ES-I3 (cell line): Measurements from ENCODE around the gene EZH2.

Experiments
- H3K36me3 ChIP-seq: 2 replicates; pipeline ENCODE4 v1.6.1; 2013; ENCODE audit warnings: mild to moderate bottlenecking, low read length, control low read depth, moderate library complexity; ENCODE audit not compliant: insufficient read depth
- H3K4me1 ChIP-seq: 2 replicates; pipeline ENCODE4 v1.6.1; 2013; ENCODE audit warnings: mild to moderate bottlenecking, control low read depth, low read length; ENCODE audit not compliant: insufficient read depth
- H3K9ac ChIP-seq: 2 replicates; pipeline ENCODE4 v1.6.1; 2013; ENCODE audit warnings: low read depth, mild to moderate bottlenecking, low read length, moderate library complexity
- H3K9me3 ChIP-seq: 2 replicates; pipeline ENCODE4 v1.6.1; 2013; ENCODE audit warnings: mild to moderate bottlenecking, low read length, moderate library complexity; ENCODE audit not compliant: control insufficient read depth, insufficient read depth

The EZH2 gene

GRCh38 chr7:148884049-148884298 is at the start of gene EZH2:
Gene EZH2 (minus strand): TSS chr7:148884291. CDS start chr7:148847298, 36,993 bp downstream.
- H3K36me3 ChIP-seq = no peaks in the 10 kb centered on the region
- peak within 1 kb of the TSS; percentile 89 for H3K9ac ChIP-seq
- no peaks in the 10 kb centered on the region for H3K4me1 ChIP-seq
- no peaks in the 10 kb centered on the region for H3K9me3 ChIP-seq

GRCh38 chr7:148931470-148931869 is 47.4 kb upstream of the EZH2 start:
- Histone ChIP-seq H3K36me3 (no peaks in the 10 kb centered on the region), H3K9me3 (no peaks in the 10 kb centered on the region), H3K9ac (no peak overlapping the region), H3K4me1 (no peaks in the 10 kb centered on the region)

GRCh38 chr7:148930335-148930734 is 46.2 kb upstream of the EZH2 start:
- Histone ChIP-seq H3K4me1 (no peaks in the 10 kb centered on the region), H3K9me3 (no peaks in the 10 kb centered on the region), H3K36me3 (no peaks in the 10 kb centered on the region), H3K9ac (no peak overlapping the region)

- no peak overlapping the region for H3K9ac ChIP-seq
- no peaks in the 10 kb centered on the region for H3K36me3 ChIP-seq
- H3K4me1 ChIP-seq = no peaks in the 10 kb centered on the region
- H3K9me3 ChIP-seq = no peaks in the 10 kb centered on the region
Measured at GRCh38 chr7:148929176-148929575, 45.1 kb upstream of the EZH2 start.

- no peaks in the 10 kb centered on the region for H3K36me3 ChIP-seq
- no peaks in the 10 kb centered on the region for H3K9me3 ChIP-seq
- H3K9ac ChIP-seq = no peak overlapping the region
- no peaks in the 10 kb centered on the region for H3K4me1 ChIP-seq
Measured at GRCh38 chr7:148927123-148928045, 43.3 kb upstream of the EZH2 start.

- Histone ChIP-seq H3K4me1 (no peaks in the 10 kb centered on the region), H3K9me3 (no peaks in the 10 kb centered on the region), H3K9ac (no peak overlapping the region), H3K36me3 (no peaks in the 10 kb centered on the region)
Measured at GRCh38 chr7:148925836-148926235, 41.7 kb upstream of the EZH2 start.

- Histone ChIP-seq H3K9me3 (no peaks in the 10 kb centered on the region), H3K9ac (no peak overlapping the region), H3K4me1 (no peaks in the 10 kb centered on the region), H3K36me3 (no peaks in the 10 kb centered on the region)
Measured at GRCh38 chr7:148924011-148924410, 39.9 kb upstream of the EZH2 start.

GRCh38 chr7:148921806-148922205 is 37.7 kb upstream of the EZH2 start:
- Histone ChIP-seq H3K9ac (no peak overlapping the region), H3K36me3 (no peaks in the 10 kb centered on the region), H3K4me1 (no peaks in the 10 kb centered on the region), H3K9me3 (no peaks in the 10 kb centered on the region)

GRCh38 chr7:148921189-148921588 is 37.1 kb upstream of the EZH2 start:
- no peak overlapping the region for H3K9ac ChIP-seq
- H3K9me3 ChIP-seq = no peaks in the 10 kb centered on the region
- no peaks in the 10 kb centered on the region for H3K36me3 ChIP-seq
- H3K4me1 ChIP-seq = no peaks in the 10 kb centered on the region

- Histone ChIP-seq H3K9ac (no peak overlapping the region), H3K36me3 (no peaks in the 10 kb centered on the region), H3K9me3 (no peaks in the 10 kb centered on the region)
Measured at GRCh38 chr7:148919859-148920258, 35.8 kb upstream of the EZH2 start.

GRCh38 chr7:148918058-148918596 is 34.0 kb upstream of the EZH2 start:
- Histone ChIP-seq H3K36me3 (no peaks in the 10 kb centered on the region), H3K4me1 (peaks cover 10% of the 10 kb centered on the region; the same call in 1 of the 2 replicates), H3K9me3 (no peaks in the 10 kb centered on the region), H3K9ac (no peak overlapping the region)

More at GRCh38 chr7:148919859-148920258, 35.8 kb upstream of the EZH2 start:
- no peaks in the 10 kb centered on the region for H3K4me1 ChIP-seq

GRCh38 chr7:148916186-148916585 is 32.1 kb upstream of the EZH2 start:
- peaks cover 10% of the 10 kb centered on the region; the same call in 1 of the 2 replicates for H3K4me1 ChIP-seq
- no peaks in the 10 kb centered on the region for H3K36me3 ChIP-seq
- H3K9me3 ChIP-seq = no peaks in the 10 kb centered on the region
- H3K9ac ChIP-seq = no peak overlapping the region

- Histone ChIP-seq H3K9ac (no peak overlapping the region), H3K4me1 (peaks cover 10% of the 10 kb centered on the region), H3K9me3 (no peaks in the 10 kb centered on the region), H3K36me3 (no peaks in the 10 kb centered on the region)
Measured at GRCh38 chr7:148915211-148915610, 31.1 kb upstream of the EZH2 start.

- no peaks in the 10 kb centered on the region for H3K9me3 ChIP-seq
- no peaks in the 10 kb centered on the region for H3K36me3 ChIP-seq
- H3K9ac ChIP-seq = no peak overlapping the region
- H3K4me1 ChIP-seq = peaks cover 10% of the 10 kb centered on the region
Measured at GRCh38 chr7:148914208-148914777, 30.2 kb upstream of the EZH2 start.
